Measurements from ENCODE around the gene PSAP.

GRCh38 chr10:71893258-71893815, 42.3 kb upstream of the PSAP start:
- TF ChIP-seq CTCF (conservative IDR thresholded peaks at IDR 0.05; ENCODE audit: low read depth in 2 of 2) = no peak
- TF ChIP-seq ETS1 (IDR thresholded peaks at IDR 0.05) = no peak
- no peak for TF ChIP-seq POLR2AphosphoS5 (IDR thresholded peaks at IDR 0.05; ENCODE audit: low read depth)
- no peak for TF ChIP-seq JUNB (IDR thresholded peaks at IDR 0.05; ENCODE audit: unreplicated experiment)
